Retinal pigment epithelial cell (primary cell): Measurements from ENCODE around the gene PRSS12.

Source experiments
- DNase-seq: peaks from one replicate; pipeline ENCODE4 v3.0.0-alpha.2; 2010; ENCODE audit warnings: low read depth
- H3K4me3 ChIP-seq: 2 replicates; pipeline ENCODE4 v1.5.1; 2011; ENCODE audit warnings: mild to moderate bottlenecking, low read length, control low read depth, moderate library complexity
- TF ChIP-seq, protein P1 (sequence below): conservative IDR thresholded peaks from 2 replicates; pipeline ENCODE4 v1.5.1; 2011; ENCODE audit warnings: low read depth, low read length, control low read depth, inconsistent platforms

The PRSS12 gene

DNA sequence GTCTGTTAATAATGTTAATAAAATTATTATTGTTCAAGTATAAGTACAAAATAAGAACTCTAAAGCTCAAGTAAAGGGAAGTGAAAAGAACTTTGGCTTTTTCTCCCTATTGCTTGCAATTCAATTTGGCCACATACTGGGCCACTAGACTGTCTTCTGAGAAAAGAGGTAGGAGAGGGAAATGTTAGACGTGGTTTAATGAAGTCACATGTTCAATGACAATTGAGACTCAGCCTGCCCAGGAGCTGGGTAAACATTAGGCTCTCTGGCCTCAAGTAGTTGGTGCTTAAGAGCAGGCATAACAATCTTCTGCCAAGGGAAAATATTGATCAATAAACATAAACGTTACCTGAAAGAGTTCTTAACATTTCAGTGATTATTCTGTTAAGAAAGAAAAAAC lies 15.1 kb upstream of the PRSS12 start:
- DNase-seq = no peak
- TF ChIP-seq, protein P1, sequence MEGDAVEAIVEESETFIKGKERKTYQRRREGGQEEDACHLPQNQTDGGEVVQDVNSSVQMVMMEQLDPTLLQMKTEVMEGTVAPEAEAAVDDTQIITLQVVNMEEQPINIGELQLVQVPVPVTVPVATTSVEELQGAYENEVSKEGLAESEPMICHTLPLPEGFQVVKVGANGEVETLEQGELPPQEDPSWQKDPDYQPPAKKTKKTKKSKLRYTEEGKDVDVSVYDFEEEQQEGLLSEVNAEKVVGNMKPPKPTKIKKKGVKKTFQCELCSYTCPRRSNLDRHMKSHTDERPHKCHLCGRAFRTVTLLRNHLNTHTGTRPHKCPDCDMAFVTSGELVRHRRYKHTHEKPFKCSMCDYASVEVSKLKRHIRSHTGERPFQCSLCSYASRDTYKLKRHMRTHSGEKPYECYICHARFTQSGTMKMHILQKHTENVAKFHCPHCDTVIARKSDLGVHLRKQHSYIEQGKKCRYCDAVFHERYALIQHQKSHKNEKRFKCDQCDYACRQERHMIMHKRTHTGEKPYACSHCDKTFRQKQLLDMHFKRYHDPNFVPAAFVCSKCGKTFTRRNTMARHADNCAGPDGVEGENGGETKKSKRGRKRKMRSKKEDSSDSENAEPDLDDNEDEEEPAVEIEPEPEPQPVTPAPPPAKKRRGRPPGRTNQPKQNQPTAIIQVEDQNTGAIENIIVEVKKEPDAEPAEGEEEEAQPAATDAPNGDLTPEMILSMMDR = no peak

DNA sequence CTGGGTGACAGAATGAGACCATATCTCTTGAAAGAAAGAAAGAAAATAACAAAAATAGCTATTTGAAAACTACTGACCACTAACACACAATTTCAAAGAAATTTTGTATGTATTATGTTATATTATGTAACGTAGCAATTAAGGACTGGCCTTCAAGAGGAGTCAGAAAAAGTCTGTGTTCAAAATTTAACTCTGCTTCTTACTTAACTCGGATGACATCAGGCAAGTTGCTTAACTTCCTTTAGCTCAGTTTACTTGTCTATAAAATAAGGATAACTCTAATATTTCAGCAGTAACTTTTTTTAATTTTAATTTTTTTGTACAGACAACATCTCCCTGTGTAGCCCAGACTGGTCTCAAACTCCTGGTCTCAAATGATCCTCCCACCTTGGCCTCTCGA lies 14.6 kb upstream of the PRSS12 start:
- TF ChIP-seq, protein P1 = no peak
- DNase-seq = no peak
- no peak overlapping the region for H3K4me3 ChIP-seq

More for the DNA sequence above, 15.1 kb upstream of the PRSS12 start:
- no peak overlapping the region for H3K4me3 ChIP-seq

DNA sequence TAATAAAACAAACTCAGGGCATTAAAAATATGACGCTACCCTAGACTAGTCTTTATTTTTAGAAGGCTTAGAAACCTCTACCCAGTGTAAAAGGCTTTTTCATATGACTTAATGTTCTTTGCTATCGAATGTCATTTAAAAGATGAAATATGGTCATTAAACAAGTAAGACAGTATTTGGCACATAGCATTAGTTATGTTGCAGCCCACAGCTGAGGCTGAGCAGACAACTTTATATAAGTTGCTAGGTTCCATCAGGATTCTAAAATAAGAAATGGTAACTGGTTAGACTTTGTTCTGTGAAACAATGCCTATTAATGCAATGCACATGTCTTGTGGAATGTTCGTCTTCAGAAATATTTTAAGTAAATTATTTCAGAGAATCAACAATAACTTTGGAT lies 10.4 kb upstream of the PRSS12 start:
- DNase-seq = no peak
- TF ChIP-seq, protein P1 = no peak

DNA sequence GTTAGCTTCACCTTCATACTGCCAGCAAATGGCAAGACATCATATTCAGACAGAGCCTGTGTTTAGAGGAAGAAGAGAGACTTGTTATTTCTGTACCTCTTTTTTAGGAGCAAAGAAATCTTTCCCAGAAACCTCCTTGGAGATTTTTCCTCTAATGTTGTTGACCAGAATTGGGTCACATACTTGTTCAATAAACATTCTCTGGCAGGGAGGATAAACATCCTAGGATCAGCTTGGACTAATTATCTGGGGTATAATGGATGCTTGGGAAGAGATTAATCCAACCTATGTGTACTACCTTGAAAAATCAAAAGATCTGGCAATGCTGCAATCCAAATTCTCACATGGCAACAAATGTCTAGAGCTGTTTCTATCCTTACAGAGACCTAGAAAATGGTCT lies 8.4 kb upstream of the PRSS12 start:
- DNase-seq = no peak
- TF ChIP-seq, protein P1 = no peak
- H3K4me3 ChIP-seq = no peak overlapping the region

More for the DNA sequence above, 10.4 kb upstream of the PRSS12 start:
- H3K4me3 ChIP-seq = no peak overlapping the region

DNA sequence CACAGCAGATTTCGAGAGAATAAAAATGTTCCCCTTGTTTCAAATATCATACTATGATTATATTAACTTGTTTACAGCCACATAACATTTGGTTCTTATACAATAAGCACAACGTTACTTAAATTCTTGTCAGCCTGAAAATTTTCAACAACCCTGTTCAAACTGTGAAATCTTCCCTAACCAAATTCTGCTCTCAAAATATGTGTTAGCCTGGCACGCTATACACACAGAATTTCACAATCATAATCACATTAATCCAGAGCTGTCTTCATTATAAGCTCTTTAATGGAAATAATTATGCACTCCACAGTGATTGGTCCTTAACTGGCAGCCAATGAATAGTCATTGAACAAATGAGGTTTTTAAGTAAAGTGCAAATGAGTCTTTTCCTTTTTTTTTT lies 7.3 kb upstream of the PRSS12 start:
- H3K4me3 ChIP-seq = no peak overlapping the region
- TF ChIP-seq, protein P1 = no peak
- DNase-seq = no peak

DNA sequence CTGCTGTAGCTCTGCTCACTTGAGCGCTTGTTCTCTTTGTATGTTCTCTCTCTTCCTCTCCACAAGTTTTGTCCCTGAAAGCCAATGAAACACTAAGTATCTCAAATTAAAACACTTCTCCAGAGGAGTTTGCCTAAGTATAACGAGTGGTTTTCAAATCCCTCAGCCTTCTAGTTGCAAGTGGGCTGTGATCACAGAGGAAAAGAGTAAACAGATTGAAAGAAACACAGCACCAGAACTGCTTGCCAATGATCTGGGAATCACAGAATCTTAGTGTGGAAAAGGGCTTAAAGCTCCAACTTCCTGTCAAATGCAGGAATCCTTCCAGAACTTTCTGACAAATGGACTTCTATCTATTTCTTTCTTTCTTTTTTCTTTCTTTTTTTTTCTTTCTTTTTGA lies 4.8 kb upstream of the PRSS12 start:
- H3K4me3 ChIP-seq = no peak overlapping the region
- TF ChIP-seq, protein P1 = no peak
- DNase-seq = no peak

DNA sequence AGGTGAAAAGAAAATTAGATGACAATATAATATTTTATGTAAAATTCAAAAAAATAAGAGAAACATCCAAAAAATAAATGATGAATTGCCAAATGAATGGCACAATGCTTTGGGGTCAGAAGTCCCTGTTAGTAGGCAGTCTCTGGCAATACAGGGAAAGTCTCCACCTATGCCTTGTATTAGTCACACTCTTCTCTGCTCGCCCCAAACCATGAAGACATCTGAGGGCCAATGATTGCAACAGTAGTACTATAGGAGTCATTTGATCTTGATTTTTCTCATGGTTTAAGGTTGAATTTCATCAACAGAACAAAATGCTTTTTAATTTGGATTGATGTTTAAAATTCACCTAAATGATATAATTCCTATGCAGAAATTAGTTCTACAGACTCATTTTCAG lies 3.9 kb upstream of the PRSS12 start:
- DNase-seq = no peak
- TF ChIP-seq, protein P1 = no peak
- H3K4me3 ChIP-seq = no peak overlapping the region
